GM23248 (cell line): ENCODE data around the gene ADCY2. TPM values are rescaled to one million over a fixed set of nuclear protein-coding genes. Genes with fewer than 3 reads are reported as not detected.
A peak's percentile ranks its signal among the peaks of the same experiment; 100 is the strongest.

Experiments
- DNase-seq: peaks from one replicate; pipeline ENCODE4 v3.0.0-alpha.2; 2015
- H2AFZ ChIP-seq: fragments of 200-600 bp; sonication (generic); 2 replicates; pipeline ENCODE4 v1.6.1; 2016; ENCODE audit warnings: antibody characterized with exemption
- H3F3A ChIP-seq: fragments of 200-600 bp; sonication (generic); 2 replicates; pipeline ENCODE4 v1.6.1; 2016; ENCODE audit warnings: mild to moderate bottlenecking, antibody characterized with exemption, mixed run types; ENCODE audit not compliant: insufficient read depth
- H3K27ac ChIP-seq: fragments of 200-600 bp; sonication (generic); 2 replicates; pipeline ENCODE4 v1.5.1; 2016; ENCODE audit warnings: mild to moderate bottlenecking
- H3K27me3 ChIP-seq: fragments of 200-600 bp; sonication (generic); replicated peaks from 2 replicates; pipeline ENCODE4 v1.6.1; 2016; ENCODE audit warnings: mild to moderate bottlenecking; ENCODE audit not compliant: insufficient read depth
- H3K36me3 ChIP-seq: fragments of 200-600 bp; sonication (generic); 2 replicates; pipeline ENCODE4 v1.6.1; 2016; ENCODE audit warnings: low read depth, mild to moderate bottlenecking
- H3K4me1 ChIP-seq: fragments of 200-600 bp; sonication (generic); 2 replicates; pipeline ENCODE4 v1.6.1; 2016; ENCODE audit warnings: mild to moderate bottlenecking; ENCODE audit not compliant: insufficient read depth
- H3K4me2 ChIP-seq: fragments of 200-600 bp; sonication (generic); one replicate; pipeline ENCODE4 v1.6.1; 2016; ENCODE audit warnings: mild to moderate bottlenecking; ENCODE audit not compliant: unreplicated experiment
- H3K4me3 ChIP-seq: fragments of 200-600 bp; sonication (generic); 2 replicates; pipeline ENCODE4 v1.5.1; 2016; ENCODE audit warnings: mild to moderate bottlenecking
- H3K79me2 ChIP-seq: fragments of 200-600 bp; sonication (generic); 2 replicates; pipeline ENCODE4 v1.6.1; 2016; ENCODE audit warnings: mild to moderate bottlenecking; ENCODE audit not compliant: insufficient read depth
- H3K9ac ChIP-seq: fragments of 200-600 bp; sonication (generic); 2 replicates; pipeline ENCODE4 v1.6.1; 2016; ENCODE audit warnings: mild to moderate bottlenecking
- H3K9me2 ChIP-seq: fragments of 200-600 bp; sonication (generic); 2 replicates; pipeline ENCODE4 v1.6.1; 2016; ENCODE audit warnings: mixed run types, mild to moderate bottlenecking, moderate library complexity; ENCODE audit not compliant: insufficient read depth
- H3K9me3 ChIP-seq: fragments of 200-600 bp; sonication (generic); one replicate; pipeline ENCODE4 v1.6.1; 2017; ENCODE audit warnings: low read depth
- H4K20me1 ChIP-seq: fragments of 200-600 bp; sonication (generic); 2 replicates; pipeline ENCODE4 v1.6.0; 2016; ENCODE audit not compliant: insufficient read depth
- EZH2 ChIP-seq: fragments of 200-600 bp; sonication (generic); IDR thresholded peaks from 2 replicates; pipeline ENCODE4 v1.6.1; 2018; ENCODE audit warnings: antibody characterized with exemption, mild to moderate bottlenecking; ENCODE audit not compliant: insufficient read depth, poor library complexity, severe bottlenecking
- EZH2phosphoT487 ChIP-seq: fragments of 200-600 bp; sonication (generic); IDR thresholded peaks from 2 replicates; pipeline ENCODE4 v1.6.1; 2018; ENCODE audit warnings: antibody characterized with exemption, moderate library complexity, mild to moderate bottlenecking, low read depth; ENCODE audit not compliant: insufficient read depth
- WGBS, 2 experiments: methylation state at CpG; one replicate each; pipeline ENCODE4 v1.1.6; 2015 to 2017; ENCODE audit warnings: low lambda C conversion rate in 2 of 2, low coverage in 1 of 2; ENCODE audit errors: missing lambda C conversion rate in 2 of 2; 5-methylcytosine and 5-hydroxymethylcytosine counted together
- in situ Hi-C: fragments of 300-500 bp; cut with MboI; formaldehyde crosslinking; loops from 2 replicates; pipeline ENCODE4 v1.15.0; 2020
- polyA plus RNA-seq: library from polyadenylated mRNA; unstranded; fragments of >200 nt; fragmentation: Nextera tagmentation; extraction: Ambion mirVana; gene quantifications from 2 replicates; pipeline ENCODE4 v1.2.1, GENCODE V29; 2016
- total RNA-seq: library from RNA; depleted of rRNA; stranded (reverse); fragments of >200 nt; shearing (Covaris generic); gene quantifications from 2 replicates; pipeline ENCODE4 v1.2.3, GENCODE V29; 2014

Gene ADCY2
- total and polyA plus RNA-seq, 2 experiments from 2014 or later: 0.11 TPM; not detected in 1

DNA sequence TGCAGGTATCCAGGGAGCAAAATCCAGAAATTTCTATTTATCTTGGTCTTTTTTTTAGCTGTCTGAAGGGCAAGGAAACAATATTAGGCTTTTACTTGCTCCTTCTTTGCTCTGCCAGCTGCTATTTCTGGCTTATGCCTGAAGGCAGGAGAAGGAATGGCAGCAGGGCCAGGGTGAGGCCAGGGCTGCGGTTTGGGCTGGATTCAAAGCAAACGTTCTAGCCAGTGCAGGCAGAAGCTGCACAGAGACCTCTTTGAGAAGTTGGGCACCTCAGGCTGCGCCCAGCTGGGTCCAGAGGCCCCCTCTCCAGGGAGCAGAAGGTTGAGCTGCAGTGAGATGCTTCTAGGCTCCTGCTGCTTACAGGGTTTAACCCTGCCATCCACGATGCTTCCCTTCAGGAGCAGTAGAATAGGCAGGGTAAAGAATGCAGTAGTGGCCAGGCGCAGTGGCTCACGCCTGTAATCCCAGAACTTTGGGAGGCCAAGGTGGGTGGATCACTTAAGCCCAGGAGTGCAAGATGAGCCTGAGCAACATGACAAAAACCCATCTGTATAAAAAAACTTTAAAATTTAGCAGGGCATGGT is 201.2 kb downstream of the ADCY2 start:
- H3K36me3 ChIP-seq: no peaks in the 10 kb centered on the region
- H3K4me1 ChIP-seq: no peaks in the 10 kb centered on the region
- no peaks in the 10 kb centered on the region for H3K27me3 ChIP-seq
- H3K4me2 ChIP-seq: no peak overlapping the region
- H3K27ac ChIP-seq: no peak overlapping the region
- H4K20me1 ChIP-seq: no peaks in the 10 kb centered on the region
- no peaks in the 10 kb centered on the region for H3F3A ChIP-seq
- no peaks in the 10 kb centered on the region for H3K9me3 ChIP-seq
- TF ChIP-seq EZH2phosphoT487 (no peak), EZH2 (no peak)
- no peak overlapping the region for H3K9ac ChIP-seq
- WGBS, 2 experiments: 34 to 40% methylated on average over 6 of the region's 6 CpGs
- no peak overlapping the region for H2AFZ ChIP-seq
- in situ Hi-C loops: no loop called here
- DNase-seq: peak; percentile 7
- H3K9me2 ChIP-seq: no peaks in the 10 kb centered on the region
- H3K79me2 ChIP-seq: no peaks in the 10 kb centered on the region
- no peak overlapping the region for H3K4me3 ChIP-seq

DNA sequence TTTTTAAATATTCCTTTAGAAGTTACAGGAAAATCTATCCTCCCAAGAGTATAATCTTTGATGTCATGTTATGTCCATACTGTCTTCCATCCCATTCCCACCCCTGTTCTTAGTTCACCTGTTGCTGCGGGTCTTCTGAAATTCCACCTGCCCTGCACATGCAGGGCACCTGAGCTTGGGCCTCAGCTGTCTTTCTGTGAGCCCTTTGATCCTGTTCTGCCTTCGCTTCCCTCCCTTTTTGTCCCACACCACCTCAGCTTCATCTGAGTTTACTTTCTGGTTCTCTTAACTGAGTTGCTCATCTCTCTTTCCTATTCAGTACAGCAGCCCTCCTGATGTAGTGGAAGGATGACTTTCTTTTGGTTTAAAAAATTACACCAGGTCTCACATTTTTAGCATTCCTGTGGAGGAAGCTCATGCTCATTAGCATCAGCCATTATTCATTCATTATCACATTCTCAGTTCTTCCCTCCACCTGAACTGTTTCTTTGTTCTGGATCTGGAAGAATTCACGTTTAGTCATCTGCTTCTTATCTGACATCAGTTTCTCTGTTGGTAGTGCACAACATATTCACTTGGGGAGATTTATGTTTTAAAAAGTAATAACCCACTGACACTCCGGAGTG is 211.0 kb downstream of the ADCY2 start:
- Histone ChIP-seq H3K4me2 (no peak overlapping the region), H3K4me3 (no peak overlapping the region), H3K27me3 (no peaks in the 10 kb centered on the region), H3K9me3 (no peaks in the 10 kb centered on the region), H3K9me2 (no peaks in the 10 kb centered on the region), H3K36me3 (no peaks in the 10 kb centered on the region), H3K27ac (no peak overlapping the region), H2AFZ (no peak overlapping the region), H3K79me2 (no peaks in the 10 kb centered on the region), H3F3A (no peaks in the 10 kb centered on the region), H4K20me1 (no peaks in the 10 kb centered on the region), H3K4me1 (no peaks in the 10 kb centered on the region), H3K9ac (no peak overlapping the region)
- no peak for DNase-seq
- WGBS, 2 experiments: 34 to 41% methylated on average over 4 of the region's 4 CpGs
- in situ Hi-C loops: no loop called here
- TF ChIP-seq EZH2phosphoT487: no peak
- no peak for TF ChIP-seq EZH2

DNA sequence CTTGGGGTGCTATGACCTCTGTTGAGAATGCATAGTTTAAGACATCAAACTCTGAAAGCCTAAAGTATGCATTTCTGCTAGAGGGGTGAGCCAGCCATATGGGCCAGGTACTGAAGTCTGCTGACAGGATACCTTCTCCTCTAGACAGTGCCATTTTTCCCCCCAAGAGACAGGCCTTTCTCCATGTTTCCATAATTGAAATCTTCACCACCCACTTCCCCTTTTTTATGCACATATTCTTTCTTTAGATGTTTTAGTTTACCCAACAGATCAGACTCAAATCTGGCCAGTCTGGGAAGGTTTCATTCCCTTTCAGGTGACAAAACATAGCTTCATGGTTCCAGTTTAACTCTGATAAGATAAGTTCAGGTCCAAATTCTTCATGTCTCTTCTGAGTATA is 212.8 kb downstream of the ADCY2 start:
- TF ChIP-seq EZH2phosphoT487: no peak
- no peak for TF ChIP-seq EZH2
- Histone ChIP-seq H3K79me2 (no peaks in the 10 kb centered on the region), H3K27me3 (no peaks in the 10 kb centered on the region), H3F3A (no peaks in the 10 kb centered on the region), H2AFZ (no peak overlapping the region), H3K4me3 (no peak overlapping the region), H3K9me2 (no peaks in the 10 kb centered on the region), H3K36me3 (no peaks in the 10 kb centered on the region), H3K9ac (no peak overlapping the region), H3K27ac (no peak overlapping the region), H4K20me1 (no peaks in the 10 kb centered on the region), H3K4me1 (no peaks in the 10 kb centered on the region), H3K4me2 (no peak overlapping the region), H3K9me3 (no peaks in the 10 kb centered on the region)
- in situ Hi-C loops: no loop called here
- no peak for DNase-seq

DNA sequence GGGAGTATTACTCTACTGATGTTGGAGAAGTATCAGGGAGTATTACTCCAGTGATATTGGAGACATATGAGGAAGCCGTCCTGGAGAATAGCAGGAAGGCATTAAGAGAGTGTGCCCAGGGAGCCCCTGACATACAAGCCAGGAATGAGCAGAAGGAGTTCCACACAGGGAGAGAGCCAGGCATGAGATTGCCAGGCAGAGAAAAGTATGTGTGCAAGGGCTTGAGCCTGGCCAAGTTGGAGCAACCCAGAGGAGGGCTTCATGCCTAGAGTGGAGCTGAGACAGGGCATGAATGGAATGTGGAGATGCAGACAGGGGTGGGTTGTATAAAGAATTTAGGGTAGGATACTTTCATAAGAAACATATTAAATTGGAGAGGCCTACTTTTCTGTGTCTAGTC is 213.8 kb downstream of the ADCY2 start:
- Histone ChIP-seq H3K9me3 (no peaks in the 10 kb centered on the region), H3K9me2 (no peaks in the 10 kb centered on the region), H3K9ac (no peak overlapping the region), H3K79me2 (no peaks in the 10 kb centered on the region), H3K36me3 (no peaks in the 10 kb centered on the region), H3K4me1 (no peaks in the 10 kb centered on the region), H3K4me3 (no peak overlapping the region), H2AFZ (no peak overlapping the region), H4K20me1 (no peaks in the 10 kb centered on the region), H3K27ac (no peak overlapping the region), H3K27me3 (no peaks in the 10 kb centered on the region), H3K4me2 (no peak overlapping the region), H3F3A (no peaks in the 10 kb centered on the region)
- WGBS, 2 experiments: 0 to 7% methylated on average over 1 of the region's 1 CpG
- TF ChIP-seq EZH2phosphoT487 (no peak), EZH2 (no peak)
- DNase-seq: no peak
- in situ Hi-C loops: no loop called here
